GM19438 (cell line): ENCODE results near the gene CPNE4.
"Not testable (repeated sequence)": the region's sequence is repeated elsewhere in the genome, so short reads cannot be mapped to it uniquely, and the experiment has no call there.

Experiments used
- ATAC-seq: cut with Tn5 transposase; IDR thresholded peaks from one replicate; pipeline ENCODE4 v1.9.1; 2021; ENCODE audit warnings: low read depth; ENCODE audit not compliant: unreplicated experiment

CPNE4 gene

DNA sequence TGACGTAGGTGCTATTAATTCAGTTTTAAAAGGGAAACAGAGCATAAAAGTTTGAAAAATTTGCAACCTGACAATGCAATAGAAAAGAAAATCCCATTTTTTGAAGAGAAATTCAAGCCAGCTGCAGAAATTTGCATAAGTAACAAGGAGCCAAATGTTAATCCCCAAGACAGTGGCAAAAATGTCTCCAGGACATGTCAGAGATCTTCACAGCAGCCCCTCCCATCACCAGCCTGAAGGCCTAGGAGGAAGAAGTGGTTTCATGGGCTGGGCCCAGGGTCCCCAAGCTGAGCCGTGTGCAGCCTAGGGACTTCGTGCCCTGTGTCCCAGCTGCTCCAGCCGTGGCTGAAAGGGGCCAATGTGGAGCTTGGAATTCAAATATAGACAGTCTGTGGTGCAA, 148.9 kb downstream of the CPNE4 start:
- ATAC-seq: not testable (repeated sequence)

DNA sequence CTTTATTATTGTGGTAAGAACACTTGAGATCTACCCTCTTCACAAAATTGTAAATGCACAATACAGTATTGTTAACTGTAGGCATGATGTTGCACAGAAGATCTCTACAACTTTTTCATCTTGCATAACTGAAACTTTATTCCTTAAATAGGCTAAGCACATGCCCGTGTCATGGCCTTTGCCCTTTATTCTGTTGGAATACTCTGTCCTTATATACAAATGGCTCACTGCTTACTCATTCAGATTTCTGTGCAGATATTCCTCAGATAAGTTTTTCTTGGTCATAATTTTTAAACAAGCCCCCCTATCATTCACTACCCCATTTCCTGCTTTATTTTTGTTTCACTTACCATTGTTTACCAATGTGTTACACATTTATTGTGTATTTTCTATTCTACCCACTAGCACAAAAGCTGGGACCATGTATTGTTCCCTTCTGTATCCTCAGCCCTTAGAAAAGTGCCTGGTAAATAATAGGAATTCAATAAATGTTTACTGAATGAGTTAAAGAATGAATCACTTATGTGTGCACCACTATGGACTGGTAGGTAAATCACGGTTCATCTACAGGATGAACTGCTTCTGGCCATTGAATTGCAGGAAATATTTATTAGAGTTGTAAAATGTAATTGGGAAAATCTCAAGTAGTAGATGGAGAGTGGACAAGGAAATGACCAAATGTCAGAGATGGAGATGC, 151.0 kb downstream of the CPNE4 start:
- ATAC-seq: no peak

DNA sequence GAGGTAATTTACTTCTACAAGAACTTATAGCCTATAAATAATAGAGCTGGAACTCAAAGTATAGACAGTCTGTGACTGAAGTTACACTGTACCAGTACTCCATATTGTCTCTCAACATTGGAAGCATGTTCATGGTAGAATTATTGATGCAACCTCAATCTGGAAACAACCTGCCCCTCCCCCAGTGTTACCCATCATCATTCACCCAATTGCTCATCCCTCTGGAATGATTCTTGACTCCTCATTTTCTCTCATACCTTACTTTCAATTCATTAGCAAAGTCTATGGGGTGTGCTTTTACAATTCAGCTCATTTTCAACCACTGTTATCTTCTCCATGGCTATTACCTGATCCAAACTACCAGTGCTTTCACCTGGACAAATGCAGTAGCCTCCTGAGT, 151.7 kb downstream of the CPNE4 start:
- ATAC-seq: no peak

DNA sequence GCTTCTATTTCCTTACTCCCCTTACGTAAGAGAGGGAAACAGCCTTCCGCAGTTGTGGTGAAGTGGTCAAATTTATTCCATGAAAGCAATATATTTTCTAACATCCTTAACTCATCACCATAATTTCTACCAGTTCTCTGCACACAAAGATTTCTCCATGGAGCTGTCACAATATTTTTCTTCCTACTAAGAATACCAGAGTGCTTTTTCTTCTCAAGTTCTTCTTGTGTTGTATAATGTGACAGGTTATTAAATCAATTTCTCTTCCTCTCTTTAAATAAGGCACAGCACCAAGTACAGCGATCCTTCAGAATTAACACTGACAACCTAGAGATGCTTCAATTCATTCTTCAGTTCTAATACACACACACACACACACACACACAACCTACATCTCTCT, 153.0 kb downstream of the CPNE4 start:
- no peak for ATAC-seq

DNA sequence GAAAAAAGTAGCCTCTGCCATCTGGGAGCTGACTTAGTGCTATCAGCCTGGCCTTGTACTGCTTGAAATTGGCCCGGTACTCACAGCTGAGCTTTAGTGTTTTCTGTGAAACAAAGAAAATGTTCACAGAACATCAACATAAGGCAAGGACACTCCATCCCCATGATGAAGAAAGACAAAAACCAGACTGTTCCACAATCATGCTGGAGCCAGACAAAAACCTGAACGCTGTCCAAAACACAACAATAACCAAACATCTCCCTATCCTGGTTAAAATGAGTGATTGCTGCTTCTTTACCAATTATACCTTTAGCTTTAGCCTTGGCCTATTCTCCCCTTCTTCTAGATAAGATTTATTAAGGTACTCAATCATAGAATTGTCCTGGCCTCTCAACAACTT, 153.9 kb downstream of the CPNE4 start:
- ATAC-seq: no peak

DNA sequence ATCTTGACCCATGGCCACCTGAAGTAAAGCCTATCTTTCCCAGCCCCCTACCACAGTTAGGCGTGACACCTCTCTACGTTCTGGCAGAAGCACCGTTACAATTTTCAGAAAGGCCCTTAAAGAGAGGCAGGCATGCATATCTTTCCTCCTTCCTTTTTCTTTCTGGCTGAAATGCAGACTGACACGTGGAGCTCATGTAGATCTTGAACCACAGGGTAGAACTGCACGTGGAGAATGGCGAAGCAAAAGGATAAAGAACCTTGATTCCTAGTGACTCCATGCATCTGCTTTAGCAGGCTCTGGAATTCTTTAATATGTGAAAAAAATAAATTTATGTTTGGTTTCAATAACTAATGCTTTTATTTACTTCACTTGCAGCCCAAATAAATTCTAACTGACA, 166.6 kb downstream of the CPNE4 start:
- ATAC-seq: no peak

DNA sequence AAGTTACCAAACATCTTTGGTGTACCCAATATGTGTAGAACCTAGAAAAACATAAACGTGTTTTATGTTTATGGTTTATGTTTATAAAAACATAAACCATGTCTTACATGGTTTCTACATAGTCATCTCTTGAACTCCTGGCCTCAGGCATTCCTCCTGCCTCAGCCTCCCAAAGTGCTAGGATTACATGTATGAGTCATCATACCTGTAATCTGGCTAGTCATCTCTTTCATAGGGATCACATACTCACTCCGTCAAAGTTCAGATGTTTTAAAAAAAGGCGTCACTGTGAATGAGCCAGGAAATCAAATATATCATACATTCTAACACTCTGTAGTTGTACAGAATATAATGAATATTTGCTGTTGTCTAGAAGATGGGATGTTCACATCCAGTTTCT, 178.6 kb downstream of the CPNE4 start:
- no peak for ATAC-seq

DNA sequence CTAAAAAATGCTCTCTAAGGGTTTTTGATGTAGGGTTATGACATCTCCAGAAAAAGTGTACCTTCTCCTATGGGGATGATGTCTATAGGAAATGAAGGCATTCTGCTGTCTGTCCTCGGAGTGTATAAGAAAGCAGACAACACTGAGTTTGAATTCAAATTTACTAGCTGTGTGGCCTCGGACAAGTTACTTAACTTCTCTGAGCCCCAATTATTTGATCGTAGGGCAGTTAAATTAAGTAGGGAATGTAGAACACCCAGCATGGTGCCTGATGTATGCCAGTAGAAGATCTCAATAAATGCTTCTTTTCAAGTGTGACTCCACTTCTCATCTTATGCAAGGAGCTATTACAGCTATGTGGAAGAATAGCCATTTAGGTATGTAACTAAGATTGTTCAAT, 184.6 kb downstream of the CPNE4 start:
- no peak for ATAC-seq

DNA sequence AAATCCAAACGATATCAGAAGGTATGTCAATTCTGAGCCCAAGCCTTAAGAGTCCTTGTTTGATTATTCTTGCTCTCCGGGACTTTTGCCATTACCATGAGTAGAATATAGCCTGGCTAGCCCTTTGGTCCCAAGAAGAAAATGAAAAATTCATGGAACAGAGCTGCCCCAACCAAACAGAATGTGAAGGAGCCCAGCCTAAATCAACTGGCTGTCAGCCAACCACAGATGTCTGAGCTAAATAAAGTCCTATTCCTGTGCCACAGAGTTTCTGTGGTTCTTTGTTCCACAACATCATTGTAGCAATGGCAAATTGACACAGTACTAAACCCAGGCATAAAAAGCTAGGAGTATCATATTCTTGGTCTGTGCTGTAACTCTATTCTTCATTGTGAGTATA, 185.2 kb downstream of the CPNE4 start:
- ATAC-seq: no peak

DNA sequence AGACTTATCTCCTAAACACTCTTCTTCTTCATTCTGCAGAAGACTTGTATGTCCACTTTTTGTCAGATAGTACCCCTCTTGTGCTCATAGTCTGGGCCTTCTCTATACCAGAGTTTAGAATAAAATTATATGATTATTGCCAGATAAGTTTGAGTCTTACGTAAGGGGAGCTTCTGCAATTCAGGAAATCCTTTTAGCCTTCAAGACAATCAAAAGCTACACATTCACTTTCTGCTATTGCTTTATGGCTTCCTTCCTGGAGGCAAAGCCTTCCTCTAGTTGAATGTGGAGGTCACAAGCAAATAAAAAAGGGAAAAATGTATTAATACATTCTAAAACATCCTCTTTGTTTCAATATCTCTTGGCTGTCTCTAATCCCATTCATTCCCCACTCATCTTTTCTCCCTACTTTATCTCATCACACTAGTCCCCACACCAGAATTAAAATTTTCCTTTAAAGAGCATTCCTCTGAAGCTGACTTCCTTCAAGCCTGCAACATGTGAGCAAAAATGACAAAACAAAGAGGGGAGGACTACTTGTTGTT, 186.8 kb downstream of the CPNE4 start:
- no peak for ATAC-seq

DNA sequence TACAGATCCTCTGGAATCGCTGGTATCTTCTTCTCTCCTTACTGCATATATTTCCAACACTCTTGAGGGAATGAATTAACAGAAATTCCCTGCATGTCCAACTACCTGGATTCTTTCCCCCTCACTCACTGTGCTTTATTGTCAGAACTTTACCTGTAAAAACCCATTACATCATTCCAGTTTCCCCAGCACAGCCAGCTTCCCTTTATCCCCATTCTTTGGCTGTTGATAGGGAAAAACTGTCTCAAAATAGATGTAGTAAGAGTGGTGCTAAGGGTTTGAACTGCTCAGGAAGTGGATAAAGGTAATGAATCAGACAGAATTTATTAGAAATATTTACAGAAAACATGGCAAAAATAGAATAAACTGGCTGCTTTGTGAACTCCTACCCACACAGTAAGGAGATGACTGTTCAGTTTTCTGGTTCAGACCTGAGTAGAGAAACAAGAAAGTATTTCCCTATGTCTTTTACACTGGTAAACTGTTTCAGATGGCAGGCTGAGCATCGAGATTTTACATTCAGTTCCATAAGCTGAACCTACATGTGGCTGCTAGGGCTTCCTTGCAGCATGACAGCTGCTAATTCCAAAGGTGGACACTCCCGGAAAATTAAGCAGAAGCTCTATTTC, 188.4 kb downstream of the CPNE4 start:
- ATAC-seq: no peak

DNA sequence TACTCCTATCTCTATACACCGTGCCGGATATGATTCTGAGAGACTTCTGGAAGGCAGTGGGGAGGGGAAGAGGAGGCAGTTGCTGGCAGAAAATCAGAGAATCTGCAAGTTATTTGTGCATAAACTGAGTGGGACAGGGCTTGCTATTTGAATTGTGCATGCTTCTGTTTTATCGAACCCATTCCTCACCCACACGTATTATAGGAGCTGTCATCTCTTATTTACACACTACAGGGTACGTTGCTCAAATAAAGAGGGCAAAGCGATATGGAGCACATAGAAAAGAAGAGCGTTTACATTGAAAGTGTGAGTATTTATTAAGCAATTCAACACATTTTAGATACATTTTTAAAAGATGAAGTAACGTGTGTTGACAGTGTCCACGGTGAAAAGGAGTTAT, 191.6 kb downstream of the CPNE4 start:
- no peak for ATAC-seq

DNA sequence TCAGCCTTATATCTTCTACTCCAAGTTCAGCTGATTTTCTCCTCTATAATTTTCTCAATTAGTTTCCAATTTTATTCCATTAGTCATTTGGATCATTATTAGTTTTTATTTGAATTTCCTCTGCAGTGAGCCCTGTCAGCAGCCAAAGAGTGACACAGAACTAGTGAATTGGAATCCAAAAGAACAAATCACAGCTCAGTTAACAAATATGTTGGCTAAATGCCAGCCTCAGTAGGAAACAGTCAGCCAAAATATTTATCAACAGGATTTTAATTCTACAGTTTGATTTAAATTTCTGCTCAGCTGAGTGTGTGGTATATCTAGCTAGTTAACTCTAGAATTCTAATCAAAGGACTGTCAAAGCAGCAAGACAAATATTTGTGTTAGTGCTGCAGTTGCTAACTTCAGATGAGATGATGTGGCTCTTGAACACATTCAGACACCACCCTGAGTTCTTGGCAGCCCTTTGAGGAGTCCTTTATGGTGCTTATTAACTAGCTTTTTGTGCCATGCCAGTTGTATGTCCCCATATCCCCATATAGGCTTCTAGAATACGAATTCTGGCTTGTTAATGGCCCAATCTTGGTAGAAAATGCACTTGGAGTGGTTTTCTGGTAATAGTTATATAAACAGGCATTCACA, 194.5 kb downstream of the CPNE4 start:
- no peak for ATAC-seq

DNA sequence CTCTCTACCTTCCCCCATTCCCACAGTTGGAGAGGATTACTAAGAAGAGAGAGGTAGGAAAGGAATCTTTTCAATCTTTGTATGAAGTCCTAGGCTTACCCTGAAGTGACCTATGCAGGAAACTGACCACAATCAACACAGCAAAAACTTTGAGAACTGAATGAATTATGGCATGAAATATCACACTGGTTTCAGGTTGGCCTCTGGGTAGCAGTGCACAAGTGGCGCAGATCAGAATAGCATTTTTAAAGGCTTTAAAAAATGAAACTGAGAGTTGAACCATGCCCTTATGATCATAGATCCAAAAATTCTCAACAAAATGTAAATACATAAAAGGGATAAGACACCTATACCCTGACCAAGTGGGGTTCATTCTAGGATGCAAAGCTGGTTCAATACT, 198.9 kb downstream of the CPNE4 start:
- ATAC-seq: no peak

DNA sequence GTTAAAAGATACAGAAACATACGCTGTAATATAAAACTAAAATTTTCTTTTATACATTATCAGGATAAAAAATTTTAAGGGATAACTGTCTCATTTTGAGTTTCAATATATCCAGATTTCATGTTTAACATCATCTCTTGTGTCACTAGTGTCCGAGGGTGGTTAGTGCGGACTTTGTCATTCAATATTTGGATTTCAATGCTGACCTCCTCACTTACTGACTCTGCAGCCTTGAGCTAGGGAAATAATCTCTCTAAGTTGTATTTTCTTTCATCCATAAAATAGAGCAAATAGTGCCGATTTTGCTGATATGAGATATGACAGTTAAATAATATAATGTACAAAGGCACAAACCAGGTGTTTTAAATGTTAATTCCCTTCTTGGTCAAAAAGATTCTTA, 203.2 kb downstream of the CPNE4 start:
- ATAC-seq: no peak

DNA sequence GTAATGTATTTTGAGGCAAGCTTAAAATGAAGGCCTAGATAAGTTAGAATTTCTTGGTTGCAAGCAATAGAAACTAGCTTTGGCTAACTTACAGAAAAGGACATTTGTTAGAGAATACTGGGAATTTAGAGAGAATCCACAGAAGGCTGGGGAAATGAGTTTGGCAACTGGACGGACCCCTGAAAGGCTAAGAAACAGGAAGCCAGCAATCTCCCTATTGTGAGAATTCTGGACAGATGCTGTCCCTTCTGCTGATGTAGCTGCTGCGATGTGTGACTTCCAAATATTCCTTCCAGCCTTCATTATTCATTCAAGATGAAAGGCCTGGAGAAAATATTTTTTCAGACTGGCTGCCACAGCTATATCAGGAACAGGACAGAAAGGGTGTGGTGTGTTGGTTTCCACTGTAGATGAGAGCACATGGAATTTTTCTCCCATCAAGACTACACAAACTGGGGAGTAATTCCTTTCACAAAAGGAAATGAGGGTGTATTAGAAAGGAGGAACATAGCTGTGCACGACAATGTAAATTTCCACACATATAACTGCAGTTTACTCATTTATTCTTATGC, 213.5 kb downstream of the CPNE4 start:
- no peak for ATAC-seq

DNA sequence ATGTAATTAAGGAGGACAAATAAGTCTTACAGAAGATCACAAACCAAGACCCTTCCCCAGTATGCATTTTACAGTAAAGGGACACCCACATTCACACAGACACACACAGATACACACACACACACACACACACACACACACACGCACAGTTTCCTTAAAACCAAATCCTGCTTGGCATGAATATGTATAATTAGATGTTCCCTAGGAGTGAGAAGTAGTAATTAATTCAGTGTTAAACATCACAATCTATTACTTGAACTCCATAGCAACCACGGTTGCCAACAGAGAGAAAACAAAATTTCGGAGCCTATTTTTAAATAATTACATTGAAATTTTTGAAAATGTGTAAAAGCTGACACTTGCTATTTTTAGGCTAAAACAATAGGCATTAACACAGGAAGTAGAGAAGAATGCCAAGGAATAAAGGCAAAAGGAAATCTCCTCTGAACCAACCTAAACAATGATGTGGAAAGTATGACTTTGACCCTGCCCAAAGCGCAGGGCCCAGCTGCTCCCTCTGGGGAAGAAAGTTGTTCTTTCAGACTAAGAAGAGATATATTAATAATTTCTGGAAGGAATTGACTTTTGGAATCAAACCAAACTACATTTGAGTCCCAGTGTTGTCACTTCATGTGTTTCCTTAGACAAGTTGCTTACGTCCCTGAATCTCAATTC, 215.3 kb downstream of the CPNE4 start:
- ATAC-seq: no peak

DNA sequence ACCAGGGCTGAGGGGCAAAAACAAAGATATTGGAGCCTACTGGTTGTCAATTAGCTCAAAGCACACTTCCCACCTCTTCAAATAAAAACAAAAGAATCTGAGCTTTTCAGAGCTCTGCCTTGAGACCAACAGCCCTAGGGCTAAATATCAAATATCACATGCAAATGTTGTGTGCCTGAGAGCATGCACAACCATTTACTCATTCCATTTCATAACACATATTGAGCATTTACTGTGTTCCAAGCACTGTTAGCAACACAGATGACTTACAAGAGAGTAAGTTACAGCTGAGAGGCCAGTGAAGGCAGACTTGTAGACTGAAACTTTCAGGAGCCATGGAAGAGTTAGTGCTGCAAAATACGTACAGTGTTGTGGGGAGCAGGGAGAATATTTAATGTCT, 222.4 kb downstream of the CPNE4 start:
- no peak for ATAC-seq

DNA sequence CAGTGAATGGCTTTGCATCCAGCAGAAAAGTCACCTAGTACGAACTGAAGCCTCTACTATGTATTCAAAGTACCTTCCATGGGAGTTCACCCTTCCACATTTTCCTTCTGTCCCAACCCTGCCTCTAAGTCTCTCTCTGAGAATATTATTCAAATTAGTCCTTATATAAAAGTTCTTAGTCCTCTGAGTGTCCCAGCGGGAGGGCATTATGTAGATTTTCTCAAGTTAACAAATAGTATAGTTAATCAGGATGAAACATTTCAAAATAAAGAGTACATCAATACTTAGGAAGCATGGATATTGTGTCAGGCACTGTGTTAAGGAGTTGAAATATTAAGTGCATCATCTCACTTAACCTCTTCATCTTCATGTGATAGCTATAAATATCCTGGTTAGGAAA, 223.3 kb downstream of the CPNE4 start:
- ATAC-seq: no peak

DNA sequence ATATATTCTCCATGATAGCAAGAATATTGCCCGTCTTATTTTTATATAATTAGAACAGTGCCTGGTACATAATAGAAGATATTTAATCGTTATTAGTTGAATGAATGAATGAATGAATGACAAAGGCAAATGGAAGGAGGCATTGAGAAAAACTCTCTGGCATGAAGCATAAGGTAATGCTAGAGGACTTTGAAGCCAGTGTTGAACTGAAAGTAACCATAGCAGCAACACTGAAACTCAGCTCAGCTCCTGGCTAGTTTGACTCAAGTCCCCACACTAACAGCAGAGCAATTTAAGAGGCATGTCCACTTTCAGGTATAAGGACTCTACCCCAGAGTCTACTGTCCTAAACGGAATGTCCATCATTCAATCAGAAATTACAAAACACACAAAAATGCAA, 227.0 kb downstream of the CPNE4 start:
- ATAC-seq: no peak

DNA sequence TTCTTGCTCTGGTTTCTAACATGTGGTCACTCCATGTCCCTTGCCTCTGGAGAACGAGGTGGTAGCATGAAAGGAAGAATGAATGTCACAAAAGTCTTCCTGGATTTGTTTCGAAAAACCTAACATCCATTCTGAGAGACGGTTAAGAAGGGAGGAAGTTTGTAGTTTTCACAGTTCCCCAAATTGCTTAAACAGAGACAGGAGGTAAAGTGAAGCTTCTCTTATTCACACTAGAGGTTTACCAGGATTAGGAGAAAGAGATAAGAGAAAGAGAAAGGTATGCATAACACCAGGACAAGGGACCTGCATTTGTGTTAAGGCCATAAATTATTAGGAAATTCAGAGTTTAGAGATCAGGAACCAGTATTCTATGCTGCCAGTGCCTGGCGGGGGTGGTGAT, 228.1 kb downstream of the CPNE4 start:
- ATAC-seq: no peak
